HG02642 (cell line): ENCODE data around the gene MIB1.

Experiments used
- ATAC-seq: cut with Tn5 transposase; IDR thresholded peaks from one replicate; pipeline ENCODE4 v1.9.1; 2021; ENCODE audit warnings: mild to moderate bottlenecking; ENCODE audit not compliant: unreplicated experiment, poor library complexity

Gene MIB1

DNA sequence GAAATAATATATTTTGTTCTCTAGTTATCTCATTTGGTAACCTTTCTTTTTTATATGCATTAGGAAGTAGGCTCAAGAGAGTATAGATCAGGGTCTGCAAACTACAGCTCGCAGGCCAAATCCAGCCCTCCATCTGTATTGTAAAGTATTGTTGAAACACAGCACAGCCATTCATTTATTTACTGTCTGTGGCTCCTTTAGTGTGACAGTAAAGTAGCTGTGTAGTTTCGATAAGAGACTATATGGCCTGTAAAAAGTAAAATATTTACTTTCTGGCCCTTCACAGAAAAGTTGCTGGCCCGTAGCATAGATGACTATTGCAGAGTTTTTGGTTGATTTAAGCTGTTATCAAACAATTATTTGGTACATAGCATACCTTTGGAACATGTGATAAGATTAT, 67.6 kb downstream of the MIB1 start:
- no peak for ATAC-seq

DNA sequence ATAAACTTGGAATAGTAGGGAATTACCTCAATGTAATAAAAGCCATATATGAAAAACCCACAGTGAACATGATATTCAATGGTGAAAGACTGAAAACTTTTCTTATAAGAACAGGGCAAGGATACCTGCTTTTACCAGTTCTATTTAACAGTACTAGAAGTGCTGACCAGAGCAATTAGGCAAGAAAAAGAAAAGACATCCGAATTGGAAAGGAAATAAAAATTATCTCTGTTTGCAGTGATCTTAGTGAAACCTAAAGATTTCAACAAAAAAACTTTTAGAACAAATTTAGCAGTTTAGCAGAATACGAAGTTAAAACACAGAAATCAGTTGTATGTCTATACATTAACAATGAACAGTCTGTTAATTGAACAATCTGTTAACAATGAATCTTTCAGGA, 69.1 kb downstream of the MIB1 start:
- no peak for ATAC-seq

DNA sequence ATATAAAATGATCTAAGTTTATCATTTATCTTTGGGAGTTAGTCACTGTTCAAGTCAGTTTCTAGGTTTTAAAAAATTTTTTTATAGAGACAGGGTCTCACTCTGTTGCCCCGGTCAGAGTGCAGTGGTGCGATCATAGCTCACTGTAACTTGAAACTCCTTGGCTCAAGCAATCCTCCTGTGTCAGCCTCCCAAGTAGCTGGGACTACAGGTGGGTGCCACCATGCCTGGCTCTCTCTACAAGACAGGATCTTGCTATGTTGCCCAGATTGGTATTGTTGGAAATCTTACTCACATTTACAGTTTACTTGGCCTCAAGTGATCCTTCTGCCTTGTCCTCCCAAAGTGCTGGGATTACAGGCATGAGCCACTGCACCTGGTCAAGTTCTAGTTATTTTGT, 74.5 kb downstream of the MIB1 start:
- no peak for ATAC-seq

GRCh38 chr18:21820033-21820810, 79.6 kb downstream of the MIB1 start:
- ATAC-seq, result no peak

DNA sequence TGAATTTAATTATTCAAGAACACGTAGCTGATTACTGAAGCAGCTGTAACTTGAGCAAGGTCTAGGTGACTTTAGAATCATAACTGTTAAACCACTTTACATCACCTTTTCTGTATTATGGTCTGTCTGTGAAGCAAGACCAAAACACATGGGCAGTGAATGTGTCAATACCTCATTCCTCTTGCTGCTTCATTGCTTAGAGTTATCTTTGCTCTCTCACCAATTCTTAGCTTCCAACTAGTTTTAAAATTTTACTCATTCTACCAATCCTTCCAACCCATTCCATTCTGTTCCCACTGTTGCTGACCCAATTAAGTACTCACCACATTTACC, 80.2 kb downstream of the MIB1 start:
- no peak for ATAC-seq

GRCh38 chr18:21823848-21824247, 83.3 kb downstream of the MIB1 start:
- ATAC-seq, result no peak

DNA sequence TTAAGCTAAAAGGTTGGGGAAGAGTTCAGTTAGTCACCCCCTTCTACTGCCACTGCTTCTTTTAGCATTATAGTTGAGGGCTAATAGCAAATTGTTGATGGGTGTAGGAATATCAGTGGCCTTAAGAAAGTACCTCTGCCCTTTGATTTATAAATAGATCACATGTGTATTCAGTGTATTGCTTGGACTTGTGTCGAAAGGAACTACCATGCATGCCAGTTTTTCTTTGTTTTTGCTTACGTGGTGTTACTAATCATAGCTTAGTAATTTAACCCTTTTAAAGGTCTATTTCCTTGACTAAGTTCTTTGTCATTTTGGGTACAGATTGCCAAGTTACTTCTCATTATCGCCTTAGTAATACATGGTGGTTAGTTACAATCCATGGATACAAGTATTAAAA, 85.6 kb downstream of the MIB1 start:
- no peak for ATAC-seq

GRCh38 chr18:21826641-21827302, 86.2 kb downstream of the MIB1 start:
- ATAC-seq, result no peak

DNA sequence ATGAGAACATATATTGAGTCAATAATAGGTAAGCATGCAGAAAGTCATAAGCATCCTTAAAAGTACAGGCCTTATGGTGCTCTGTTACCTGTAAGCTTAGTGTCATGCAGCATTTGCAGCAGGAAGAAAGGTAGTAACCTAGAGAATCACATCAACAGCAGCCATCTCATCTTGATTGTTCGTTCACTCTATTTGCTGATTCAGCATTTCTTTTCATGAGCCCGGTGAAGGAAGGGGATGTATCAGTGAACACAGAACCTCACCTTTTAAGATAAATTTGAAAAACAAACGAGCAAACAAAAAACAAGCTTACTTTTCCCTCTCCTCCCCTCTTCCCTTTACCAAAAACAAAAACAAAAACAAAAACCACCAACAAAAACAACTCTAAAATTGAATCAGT, 89.9 kb downstream of the MIB1 start:
- no peak for ATAC-seq

- ATAC-seq, result no peak
These were observed 90.8 kb downstream of the MIB1 start for GRCh38 chr18:21831413-21831831.

GRCh38 chr18:21833604-21834298, 93.2 kb downstream of the MIB1 start:
- no peak for ATAC-seq

GRCh38 chr18:21834299-21834660, 93.7 kb downstream of the MIB1 start:
- no peak for ATAC-seq

GRCh38 chr18:21841570-21841969, 101.0 kb downstream of the MIB1 start:
- ATAC-seq, result no peak

- ATAC-seq, result no peak
These were observed 102.7 kb downstream of the MIB1 start for GRCh38 chr18:21843341-21843740.

GRCh38 chr18:21851327-21851961, 110.9 kb downstream of the MIB1 start:
- ATAC-seq, result no peak

GRCh38 chr18:21853016-21853415, 112.4 kb downstream of the MIB1 start:
- peak; percentile 90 for ATAC-seq

GRCh38 chr18:21853775-21854552, 113.4 kb downstream of the MIB1 start:
- ATAC-seq, result no peak

DNA sequence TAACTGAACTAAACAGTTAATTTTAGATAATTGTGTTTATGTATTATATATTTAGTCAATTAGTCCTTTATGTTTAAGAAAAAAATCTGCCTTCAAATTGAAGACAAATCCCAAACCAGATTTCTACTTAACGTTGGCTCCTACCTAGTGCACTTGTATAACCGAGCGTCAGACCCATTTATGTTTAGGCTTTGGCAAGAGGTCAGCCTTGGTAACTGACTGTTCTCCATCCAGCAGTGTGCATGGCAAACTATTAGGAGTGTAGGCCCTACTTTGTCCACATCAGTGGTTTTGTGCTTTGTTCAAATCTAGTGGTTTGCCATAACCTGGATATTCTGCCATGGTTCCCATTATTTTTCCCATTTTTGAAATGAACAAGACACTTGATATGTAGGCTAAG, 114.8 kb downstream of the MIB1 start:
- no peak for ATAC-seq

DNA sequence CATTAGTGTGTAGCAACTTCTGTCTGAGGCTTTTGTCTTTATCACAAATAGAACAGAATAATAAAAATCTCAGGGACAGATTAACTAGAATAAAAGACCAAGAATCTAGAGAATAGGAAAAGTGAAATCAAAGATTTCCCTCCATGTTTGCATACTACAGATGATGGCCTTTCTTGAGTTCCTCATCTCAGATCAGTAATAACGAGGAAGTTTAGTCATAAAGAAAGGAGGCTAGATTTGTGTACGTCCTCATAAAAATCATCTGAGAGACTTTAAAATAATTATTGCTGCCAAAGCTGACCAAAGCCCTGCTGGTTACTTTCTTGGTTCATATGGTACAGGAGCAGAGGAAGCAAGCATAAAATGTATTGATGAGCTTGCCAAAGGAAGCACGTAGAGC, 117.3 kb downstream of the MIB1 start:
- no peak for ATAC-seq

- ATAC-seq, result no peak
These were observed 118.0 kb downstream of the MIB1 start for GRCh38 chr18:21858544-21858943.
